SK-N-SH treated with all-trans-retinoic acid at 6 μM for 48 hours (cell line): ENCODE results near the gene UBQLN2.

Experiments used
- ARNTL ChIP-seq: fragments of 450-650 bp; formaldehyde crosslinking; IDR thresholded peaks from 2 replicates; pipeline ENCODE4 v1.5.0; 2020; ENCODE audit warnings: low read depth, mild to moderate bottlenecking, moderate library complexity, borderline replicate concordance
- BACH2 ChIP-seq: fragments of 250-450 bp; sonication (Bioruptor Pico); IDR thresholded peaks from 2 replicates; pipeline ENCODE4 v1.9.0; 2021; ENCODE audit warnings: mild to moderate bottlenecking, borderline replicate concordance
- ISL1 ChIP-seq: fragments of 250-450 bp; sonication (Bioruptor Pico); IDR thresholded peaks from 2 replicates; pipeline ENCODE4 v2.1.2; 2022; ENCODE audit warnings: mild to moderate bottlenecking, moderate library complexity
- OSR1 ChIP-seq: fragments of 250-450 bp; sonication (Bioruptor Pico); IDR thresholded peaks from 2 replicates; pipeline ENCODE4 v1.8.0; 2022; ENCODE audit warnings: moderate library complexity, mild to moderate bottlenecking, inconsistent platforms
- PPARA ChIP-seq: fragments of 250-450 bp; sonication (Bioruptor Pico); IDR thresholded peaks from 2 replicates; pipeline ENCODE4 v1.5.0; 2020; ENCODE audit warnings: mild to moderate bottlenecking, borderline replicate concordance
- RARB ChIP-seq: fragments of 250-450 bp; sonication (Bioruptor Pico); IDR thresholded peaks from 2 replicates; pipeline ENCODE4 v1.8.0; 2021; ENCODE audit warnings: mild to moderate bottlenecking, moderate library complexity
- ZC3H10 ChIP-seq: fragments of 250-450 bp; sonication (Bioruptor Pico); IDR thresholded peaks from 2 replicates; pipeline ENCODE4 v1.5.1; 2021; ENCODE audit warnings: mild to moderate bottlenecking, moderate library complexity
- ZFP30 ChIP-seq: fragments of 450-650 bp; formaldehyde crosslinking; IDR thresholded peaks from 2 replicates; pipeline ENCODE4 v1.5.0; 2022; ENCODE audit warnings: mild to moderate bottlenecking, moderate library complexity
- ZNF565 ChIP-seq: fragments of 450-650 bp; formaldehyde crosslinking; conservative IDR thresholded peaks from 2 replicates; pipeline ENCODE4 v1.5.0; 2020; ENCODE audit warnings: low read depth, mild to moderate bottlenecking, moderate library complexity
- ZNF70 ChIP-seq: fragments of 450-650 bp; formaldehyde crosslinking; IDR thresholded peaks from 2 replicates; pipeline ENCODE4 v1.5.0; 2020; ENCODE audit warnings: mild to moderate bottlenecking, moderate library complexity
- TF ChIP-seq, protein P1 (sequence below): fragments of 250-450 bp; sonication (Bioruptor Pico); IDR thresholded peaks from 2 replicates; pipeline ENCODE4 v1.8.0; 2020; ENCODE audit warnings: mild to moderate bottlenecking, moderate library complexity, borderline replicate concordance
- TF ChIP-seq, protein P2 (sequence below): fragments of 250-450 bp; sonication (Bioruptor Pico); IDR thresholded peaks from 2 replicates; pipeline ENCODE4 v1.5.1; 2021; ENCODE audit warnings: mild to moderate bottlenecking, moderate library complexity

DNA sequence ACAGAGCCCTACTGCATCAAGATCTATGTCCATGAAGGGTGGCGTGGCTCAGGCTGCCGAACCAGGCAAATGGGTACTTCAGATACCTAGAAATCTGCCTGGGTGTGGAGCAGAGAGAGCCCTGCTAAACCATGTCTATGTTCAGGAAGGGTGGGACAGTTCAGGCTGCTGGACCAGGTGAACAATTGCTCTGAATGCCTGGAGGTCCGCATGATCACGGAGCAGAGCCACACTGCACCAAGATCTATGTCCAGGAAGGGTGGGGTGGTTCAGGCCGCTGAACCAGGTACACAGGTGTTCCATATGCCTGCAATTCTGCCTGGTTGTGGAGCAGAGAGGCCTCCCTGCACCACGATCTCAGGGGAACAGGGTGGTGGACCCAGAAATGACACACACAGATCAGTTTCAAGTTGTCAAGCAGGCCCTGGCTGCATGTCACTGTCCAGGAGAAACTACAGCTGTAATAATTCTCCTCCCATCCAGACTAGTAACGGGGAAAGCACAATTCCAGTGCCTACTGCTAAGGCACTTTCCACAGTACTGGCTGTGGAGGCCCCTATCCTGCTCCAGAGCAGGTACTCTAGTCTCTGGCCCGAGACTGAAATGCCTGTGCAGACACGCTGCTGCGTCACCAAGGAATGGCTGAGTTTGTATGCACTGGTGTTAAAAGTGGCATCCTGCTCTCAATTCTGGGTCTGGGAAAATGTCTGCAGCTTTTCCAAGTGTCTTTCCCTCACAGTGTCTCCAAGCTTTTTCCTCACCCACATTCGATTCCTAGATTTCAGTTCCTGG lies 25.2 kb downstream of the UBQLN2 start:
- no peak for TF ChIP-seq ZNF565
- TF ChIP-seq ZFP30 (CRISPR knock-in tag), result no peak
- no peak for TF ChIP-seq OSR1 (CRISPR knock-in tag)
- TF ChIP-seq, protein P1, sequence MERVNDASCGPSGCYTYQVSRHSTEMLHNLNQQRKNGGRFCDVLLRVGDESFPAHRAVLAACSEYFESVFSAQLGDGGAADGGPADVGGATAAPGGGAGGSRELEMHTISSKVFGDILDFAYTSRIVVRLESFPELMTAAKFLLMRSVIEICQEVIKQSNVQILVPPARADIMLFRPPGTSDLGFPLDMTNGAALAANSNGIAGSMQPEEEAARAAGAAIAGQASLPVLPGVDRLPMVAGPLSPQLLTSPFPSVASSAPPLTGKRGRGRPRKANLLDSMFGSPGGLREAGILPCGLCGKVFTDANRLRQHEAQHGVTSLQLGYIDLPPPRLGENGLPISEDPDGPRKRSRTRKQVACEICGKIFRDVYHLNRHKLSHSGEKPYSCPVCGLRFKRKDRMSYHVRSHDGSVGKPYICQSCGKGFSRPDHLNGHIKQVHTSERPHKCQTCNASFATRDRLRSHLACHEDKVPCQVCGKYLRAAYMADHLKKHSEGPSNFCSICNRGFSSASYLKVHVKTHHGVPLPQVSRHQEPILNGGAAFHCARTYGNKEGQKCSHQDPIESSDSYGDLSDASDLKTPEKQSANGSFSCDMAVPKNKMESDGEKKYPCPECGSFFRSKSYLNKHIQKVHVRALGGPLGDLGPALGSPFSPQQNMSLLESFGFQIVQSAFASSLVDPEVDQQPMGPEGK (CRISPR knock-in tag), result no peak
- TF ChIP-seq ZC3H10 (CRISPR knock-in tag), result no peak
- TF ChIP-seq, protein P2, sequence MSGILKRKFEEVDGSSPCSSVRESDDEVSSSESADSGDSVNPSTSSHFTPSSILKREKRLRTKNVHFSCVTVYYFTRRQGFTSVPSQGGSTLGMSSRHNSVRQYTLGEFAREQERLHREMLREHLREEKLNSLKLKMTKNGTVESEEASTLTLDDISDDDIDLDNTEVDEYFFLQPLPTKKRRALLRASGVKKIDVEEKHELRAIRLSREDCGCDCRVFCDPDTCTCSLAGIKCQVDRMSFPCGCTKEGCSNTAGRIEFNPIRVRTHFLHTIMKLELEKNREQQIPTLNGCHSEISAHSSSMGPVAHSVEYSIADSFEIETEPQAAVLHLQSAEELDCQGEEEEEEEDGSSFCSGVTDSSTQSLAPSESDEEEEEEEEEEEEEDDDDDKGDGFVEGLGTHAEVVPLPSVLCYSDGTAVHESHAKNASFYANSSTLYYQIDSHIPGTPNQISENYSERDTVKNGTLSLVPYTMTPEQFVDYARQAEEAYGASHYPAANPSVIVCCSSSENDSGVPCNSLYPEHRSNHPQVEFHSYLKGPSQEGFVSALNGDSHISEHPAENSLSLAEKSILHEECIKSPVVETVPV (CRISPR knock-in tag), result no peak
- TF ChIP-seq RARB (CRISPR knock-in tag), result no peak
- TF ChIP-seq PPARA, result no peak
- no peak for TF ChIP-seq ARNTL (CRISPR knock-in tag)
- no peak for TF ChIP-seq ISL1 (CRISPR knock-in tag)
- no peak for TF ChIP-seq ZNF70 (CRISPR knock-in tag)
- TF ChIP-seq BACH2 (CRISPR knock-in tag), result no peak
